GM13976 (cell line): ENCODE measurements around the gene NLRX1.
"Not testable (repeated sequence)": the region's sequence is repeated elsewhere in the genome, so short reads cannot be mapped to it uniquely, and the experiment has no call there.

Experiments used
- DNase-seq: peaks from one replicate; pipeline ENCODE4 v3.0.0; 2012; ENCODE audit warnings: low spot score
- in situ Hi-C: fragments of 300-500 bp; cut with MboI; formaldehyde crosslinking; loops from one replicate; pipeline ENCODE4 v1.12.0; 2022; ENCODE audit warnings: low sequenced_read_pairs, mixed read lengths, inconsistent platforms; ENCODE audit not compliant: unreplicated experiment
- TF ChIP-seq, protein P1 (sequence below): IDR thresholded peaks from 2 replicates; pipeline ENCODE4 v1.5.1; 2012; ENCODE audit warnings: borderline replicate concordance, mild to moderate bottlenecking; ENCODE audit not compliant: insufficient read depth; ENCODE audit errors: extremely low read depth, missing control alignments, control extremely low read depth

NLRX1 gene

DNA sequence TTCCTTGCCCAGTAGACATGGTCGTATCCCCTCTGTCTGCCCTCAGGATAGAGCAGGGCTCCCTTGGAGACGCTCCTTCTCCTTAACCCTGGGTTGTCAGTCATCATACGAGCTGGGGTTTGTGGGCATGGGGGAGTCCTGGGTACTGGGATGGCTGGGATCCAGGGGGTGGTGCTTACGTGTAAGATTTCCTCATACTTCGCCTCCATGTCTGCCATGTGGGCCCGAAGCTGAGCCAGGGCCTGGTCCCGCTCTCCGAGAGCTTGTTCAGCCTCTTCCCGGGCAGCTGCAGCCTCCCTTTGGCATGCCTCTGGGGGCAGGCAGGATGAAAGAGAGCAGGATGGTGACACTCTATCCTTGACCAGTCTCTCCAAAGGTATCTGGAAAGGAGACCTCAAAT, 22.0 kb downstream of the NLRX1 start:
- no peak for DNase-seq
- in situ Hi-C loops, result no loop called here
- TF ChIP-seq, protein P1, sequence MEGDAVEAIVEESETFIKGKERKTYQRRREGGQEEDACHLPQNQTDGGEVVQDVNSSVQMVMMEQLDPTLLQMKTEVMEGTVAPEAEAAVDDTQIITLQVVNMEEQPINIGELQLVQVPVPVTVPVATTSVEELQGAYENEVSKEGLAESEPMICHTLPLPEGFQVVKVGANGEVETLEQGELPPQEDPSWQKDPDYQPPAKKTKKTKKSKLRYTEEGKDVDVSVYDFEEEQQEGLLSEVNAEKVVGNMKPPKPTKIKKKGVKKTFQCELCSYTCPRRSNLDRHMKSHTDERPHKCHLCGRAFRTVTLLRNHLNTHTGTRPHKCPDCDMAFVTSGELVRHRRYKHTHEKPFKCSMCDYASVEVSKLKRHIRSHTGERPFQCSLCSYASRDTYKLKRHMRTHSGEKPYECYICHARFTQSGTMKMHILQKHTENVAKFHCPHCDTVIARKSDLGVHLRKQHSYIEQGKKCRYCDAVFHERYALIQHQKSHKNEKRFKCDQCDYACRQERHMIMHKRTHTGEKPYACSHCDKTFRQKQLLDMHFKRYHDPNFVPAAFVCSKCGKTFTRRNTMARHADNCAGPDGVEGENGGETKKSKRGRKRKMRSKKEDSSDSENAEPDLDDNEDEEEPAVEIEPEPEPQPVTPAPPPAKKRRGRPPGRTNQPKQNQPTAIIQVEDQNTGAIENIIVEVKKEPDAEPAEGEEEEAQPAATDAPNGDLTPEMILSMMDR, result no peak

DNA sequence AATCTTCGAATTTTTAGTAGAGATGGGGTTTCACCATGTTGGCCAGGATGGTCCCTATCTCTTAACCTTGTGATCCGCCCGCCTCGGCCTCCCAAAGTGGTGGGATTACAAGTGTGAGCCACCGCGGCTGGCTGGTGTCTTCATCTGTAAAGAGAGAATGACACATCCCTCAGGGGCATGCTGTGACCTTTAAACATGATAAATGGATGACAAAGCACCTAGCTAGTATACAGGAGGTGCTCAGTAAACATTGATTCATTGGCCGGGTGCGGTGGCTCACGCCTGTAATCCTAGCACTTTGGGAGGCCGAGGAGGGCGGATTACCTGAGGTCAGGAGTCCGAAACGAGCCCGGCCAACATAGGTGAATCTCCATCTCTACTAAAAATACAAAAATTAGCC, 22.7 kb downstream of the NLRX1 start:
- DNase-seq, in situ Hi-C loops: not testable (repeated sequence)

DNA sequence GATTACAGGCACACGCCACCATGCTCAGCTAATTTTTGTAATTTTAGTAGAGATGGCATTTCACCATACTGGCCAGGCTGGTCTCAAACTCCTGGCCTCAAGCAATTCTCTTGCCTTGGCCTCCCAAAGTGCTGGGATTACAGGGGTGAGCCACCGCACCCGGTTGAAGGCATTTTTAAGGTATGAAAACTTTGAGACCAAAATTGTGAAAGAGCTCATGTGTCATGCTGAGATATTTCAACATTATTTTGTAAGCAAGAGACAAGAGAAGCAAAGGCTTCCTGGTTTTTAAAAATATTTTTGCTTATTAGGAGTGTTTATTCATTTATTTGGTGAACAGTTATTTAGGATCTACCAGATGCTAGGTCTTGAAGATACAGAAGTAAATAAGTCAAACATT, 23.6 kb downstream of the NLRX1 start:
- TF ChIP-seq, protein P1, result no peak
- DNase-seq, result no peak
- in situ Hi-C loops, result no loop called here

DNA sequence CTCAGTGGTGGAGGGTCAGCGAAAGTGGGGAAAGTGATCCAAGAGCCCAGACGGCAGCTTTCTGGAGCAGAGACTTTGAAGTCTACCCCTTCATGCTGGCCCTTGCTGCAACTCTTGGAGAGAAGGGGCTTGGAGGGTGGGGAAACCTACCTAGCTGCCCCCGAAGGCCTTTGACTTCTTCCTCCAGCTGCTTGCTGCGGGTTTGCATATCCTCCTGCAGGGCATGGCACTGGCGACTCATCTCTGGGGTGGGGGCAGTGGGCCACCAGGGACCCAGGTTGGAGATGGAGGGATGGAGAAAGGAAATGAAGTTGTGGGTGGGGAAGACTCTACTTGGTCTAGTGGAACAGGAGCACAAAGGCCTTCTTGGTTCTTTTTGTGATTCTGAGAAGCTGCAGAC, 24.5 kb downstream of the NLRX1 start:
- in situ Hi-C loops, result no loop called here
- TF ChIP-seq, protein P1, result no peak

DNA sequence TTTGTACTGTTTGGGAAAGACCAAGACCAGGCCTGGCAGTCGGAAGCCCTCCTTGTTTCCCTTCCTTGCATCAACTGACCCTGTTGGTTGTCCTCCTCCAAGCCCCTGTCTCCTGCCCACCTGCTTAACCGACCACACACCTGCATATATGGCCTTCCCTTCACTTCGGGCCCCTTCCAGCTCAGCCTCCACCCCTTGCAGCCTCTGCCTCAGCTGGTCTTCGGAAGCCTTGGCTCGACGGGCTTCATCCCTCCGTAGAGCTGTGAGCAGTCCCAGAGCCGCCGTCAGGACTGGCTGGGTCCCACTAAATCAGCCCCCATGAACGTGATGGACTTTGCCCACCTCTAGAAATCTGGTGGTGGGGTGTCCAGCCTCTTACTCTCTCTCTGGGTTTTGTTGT, 25.1 kb downstream of the NLRX1 start:
- TF ChIP-seq, protein P1, result no peak
- peak; percentile 21 for DNase-seq
- in situ Hi-C loops, result no loop called here

More for the DNA sequence above, 24.5 kb downstream of the NLRX1 start:
- DNase-seq, result no peak

DNA sequence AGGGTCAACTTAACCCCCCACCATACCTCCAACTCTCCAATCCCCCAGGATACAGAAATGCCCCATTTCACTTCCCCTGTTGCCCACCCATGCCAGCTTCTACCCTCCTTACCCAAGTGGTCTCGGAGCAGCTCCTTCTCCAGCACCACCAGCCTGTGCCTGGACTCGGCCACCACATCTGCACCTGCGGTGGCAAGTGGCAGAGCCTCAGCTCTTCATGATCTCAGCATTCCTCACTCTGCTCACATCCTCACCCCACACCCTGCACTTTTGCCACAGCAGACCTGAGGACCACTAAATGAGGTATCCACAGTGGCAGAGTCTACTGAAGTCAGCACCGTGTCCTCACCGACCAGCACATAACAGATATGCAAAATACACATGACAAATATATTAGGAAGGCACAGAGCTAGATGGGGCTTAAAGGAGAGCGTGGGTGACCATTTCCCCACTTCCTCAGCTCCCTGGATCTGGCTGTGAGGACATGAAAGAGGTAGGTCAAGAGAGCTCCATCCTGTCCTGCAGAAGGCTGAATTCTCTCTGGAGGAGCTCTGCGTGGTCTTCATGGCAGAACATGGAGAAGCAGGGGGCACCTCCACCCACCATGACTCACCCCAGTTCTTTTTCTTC, 26.4 kb downstream of the NLRX1 start:
- peak; percentile 10 for DNase-seq
- in situ Hi-C loops, result no loop called here
- TF ChIP-seq, protein P1, result no peak

DNA sequence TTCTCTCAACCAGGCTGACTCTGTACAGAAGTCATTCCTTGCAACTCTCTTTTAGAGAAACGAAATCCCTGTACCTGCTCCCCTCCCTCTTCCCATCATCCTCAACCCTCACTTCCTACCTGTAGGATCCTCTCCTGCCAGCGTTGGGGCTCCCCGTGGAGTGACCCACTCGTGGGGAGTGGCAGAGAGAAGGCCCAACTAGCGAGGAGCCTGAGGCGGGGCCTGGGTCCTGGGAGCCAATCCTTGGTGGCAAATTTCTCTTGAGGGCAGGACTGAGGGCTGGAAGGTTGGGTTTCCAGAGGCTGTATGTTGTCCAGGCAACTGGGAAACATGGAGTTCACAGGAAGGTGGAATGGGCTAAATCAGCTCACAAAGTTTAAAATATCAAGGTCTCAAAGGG, 27.2 kb downstream of the NLRX1 start:
- peak; percentile 42 for DNase-seq
- in situ Hi-C loops, result no loop called here
- TF ChIP-seq, protein P1, result no peak
